ENCODE measurements around the gene ST8SIA5. TPM values are rescaled to one million over a fixed set of nuclear protein-coding genes. Genes with fewer than 3 reads are reported as not detected.

Gene ST8SIA5
- total and polyA plus RNA-seq, 10 donors, result under 0.01 to 0.30 (median 0.07) TPM; not detected in 3

DNA sequence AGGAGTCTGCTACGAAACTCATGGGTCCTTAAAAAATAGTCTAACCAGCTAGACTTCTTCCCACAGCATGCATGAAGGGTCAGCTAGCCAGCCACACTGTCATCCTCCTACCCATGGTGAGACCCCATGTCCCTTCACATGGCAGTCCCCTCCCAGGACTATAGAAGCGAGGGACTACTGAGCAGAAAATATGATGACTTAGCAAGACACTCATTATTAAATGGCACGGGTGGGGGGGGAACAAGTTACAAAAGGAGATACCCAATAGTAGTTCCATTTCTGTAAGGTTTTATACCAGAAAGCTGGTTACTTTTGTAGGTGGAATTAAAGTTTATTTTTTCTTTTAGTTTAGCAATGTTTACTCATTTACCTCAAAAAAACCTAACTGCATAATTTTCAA is 31.5 kb downstream of the ST8SIA5 start:
- no peaks in the 10 kb centered on the region for H3K27me3 ChIP-seq (replicated peaks in 1 of 7)
- H3K4me3 ChIP-seq, result no peak overlapping the region
- no peak overlapping the region for H3K27ac ChIP-seq
- DNase-seq, result no peak
- TF ChIP-seq CTCF (IDR thresholded peaks at IDR 0.05 in 8 of 11, conservative IDR thresholded peaks at IDR 0.05 in 3 of 11) (no peak), POLR2A (IDR thresholded peaks at IDR 0.05) (no peak), POLR2AphosphoS5 (IDR thresholded peaks at IDR 0.05) (no peak)
- intact Hi-C loops (cut with DNase I; ENCODE audit: low total_unique reads), result no loop called here
- no peaks in the 10 kb centered on the region for H3K4me1 ChIP-seq
- H3K36me3 ChIP-seq, result no peaks in the 10 kb centered on the region
- peaks cover 0 to 19% (median 12%) of the 10 kb centered on the region in 8 donors for H3K9me3 ChIP-seq
- 85 to 98% (median 90%) methylated on average over 3 of the region's 3 CpGs for WGBS, 5 donors

GRCh38 chr18:46723856-46724415 is 32.9 kb downstream of the ST8SIA5 start:
- Histone ChIP-seq H3K27me3 (replicated peaks in 1 of 7) (no peaks in the 10 kb centered on the region), H3K4me3 (no peak overlapping the region), H3K4me1 (peaks cover 0 to 5% (median 1%) of the 10 kb centered on the region in 6 donors), H3K27ac (no peak overlapping the region), H3K9me3 (peaks cover 0 to 5% (median 0%) of the 10 kb centered on the region in 8 donors), H3K36me3 (no peaks in the 10 kb centered on the region)
- intact Hi-C loops (cut with DNase I; ENCODE audit: low total_unique reads), result no loop called here
- TF ChIP-seq POLR2AphosphoS5 (IDR thresholded peaks at IDR 0.05) (no peak), CTCF (IDR thresholded peaks at IDR 0.05 in 8 of 11, conservative IDR thresholded peaks at IDR 0.05 in 3 of 11) (no peak), POLR2A (IDR thresholded peaks at IDR 0.05) (no peak)
- 70 to 84% (median 81%) methylated on average over 4 of the region's 4 CpGs for WGBS, 5 donors
- no peak for DNase-seq

DNA sequence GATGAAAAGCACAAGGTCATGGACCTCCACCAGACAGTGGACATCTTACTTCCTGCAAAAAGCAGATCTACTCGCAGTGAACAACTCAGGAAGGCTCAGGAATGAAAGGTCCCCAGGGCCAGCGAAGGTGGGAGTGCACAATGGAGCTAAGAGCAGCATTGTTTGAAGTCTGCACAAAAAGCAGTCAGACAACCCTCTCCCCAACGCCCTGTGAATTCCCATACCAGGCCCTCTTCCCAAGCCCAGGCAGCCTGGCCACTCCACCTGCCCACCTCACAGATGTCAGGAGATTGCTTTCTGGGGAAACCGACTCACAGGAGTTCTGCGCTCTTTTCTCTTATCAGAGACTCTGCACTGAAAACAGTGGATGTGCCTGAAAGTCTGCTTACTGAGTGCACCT is 34.8 kb downstream of the ST8SIA5 start:
- Histone ChIP-seq H3K27me3 (replicated peaks in 1 of 7) (peaks cover 0 to 5% (median 0%) of the 10 kb centered on the region in 7 donors), H3K4me3 (no peak overlapping the region), H3K9me3 (no peaks in the 10 kb centered on the region), H3K27ac (no peak overlapping the region), H3K36me3 (no peaks in the 10 kb centered on the region), H3K4me1 (peaks cover 0 to 17% (median 4%) of the 10 kb centered on the region in 6 donors)
- 68 to 77% (median 71%) methylated on average over 4 to 5 of the region's 5 CpGs for WGBS, 5 donors
- TF ChIP-seq POLR2A (IDR thresholded peaks at IDR 0.05) (no peak), CTCF (IDR thresholded peaks at IDR 0.05 in 8 of 11, conservative IDR thresholded peaks at IDR 0.05 in 3 of 11) (no peak), POLR2AphosphoS5 (IDR thresholded peaks at IDR 0.05) (no peak)
- no peak for DNase-seq
- intact Hi-C loops (cut with DNase I; ENCODE audit: low total_unique reads), result no loop called here

DNA sequence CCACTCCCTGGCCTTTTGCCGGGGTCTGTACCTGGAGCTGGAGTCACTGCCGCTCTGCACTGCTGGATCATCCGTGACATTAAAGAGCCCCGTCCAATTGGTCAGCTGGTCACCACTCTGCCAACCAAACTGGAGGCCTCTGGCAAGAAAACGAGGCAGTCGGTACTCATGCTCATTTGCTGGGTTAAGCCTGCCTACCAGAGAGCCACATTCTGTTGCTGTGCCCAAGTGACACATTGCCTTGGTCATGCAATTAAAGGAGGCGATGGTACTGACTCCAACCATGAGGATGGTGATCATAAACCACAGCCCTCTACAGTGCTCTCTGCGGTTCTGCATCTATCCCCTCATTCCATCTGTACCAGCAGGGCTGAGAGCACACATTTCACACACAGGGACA is 35.5 kb downstream of the ST8SIA5 start:
- TF ChIP-seq CTCF (IDR thresholded peaks at IDR 0.05 in 8 of 11, conservative IDR thresholded peaks at IDR 0.05 in 3 of 11) (no peak), POLR2A (IDR thresholded peaks at IDR 0.05) (no peak), POLR2AphosphoS5 (IDR thresholded peaks at IDR 0.05) (no peak)
- no peak for DNase-seq

More for the DNA sequence above, 35.5 kb downstream of the ST8SIA5 start:
- 88 to 97% (median 92%) methylated on average over 7 to 8 of the region's 8 CpGs for WGBS, 5 donors
- Histone ChIP-seq H3K9me3 (no peaks in the 10 kb centered on the region), H3K36me3 (no peaks in the 10 kb centered on the region), H3K27me3 (replicated peaks in 1 of 7) (peaks cover 0 to 10% (median 0%) of the 10 kb centered on the region in 7 donors), H3K4me3 (no peak overlapping the region), H3K4me1 (peaks cover 0 to 17% (median 4%) of the 10 kb centered on the region in 6 donors), H3K27ac (no peak overlapping the region)
- intact Hi-C loops (cut with DNase I; ENCODE audit: low total_unique reads), result no loop called here
